ENCODE data around the gene MCU.

DNA sequence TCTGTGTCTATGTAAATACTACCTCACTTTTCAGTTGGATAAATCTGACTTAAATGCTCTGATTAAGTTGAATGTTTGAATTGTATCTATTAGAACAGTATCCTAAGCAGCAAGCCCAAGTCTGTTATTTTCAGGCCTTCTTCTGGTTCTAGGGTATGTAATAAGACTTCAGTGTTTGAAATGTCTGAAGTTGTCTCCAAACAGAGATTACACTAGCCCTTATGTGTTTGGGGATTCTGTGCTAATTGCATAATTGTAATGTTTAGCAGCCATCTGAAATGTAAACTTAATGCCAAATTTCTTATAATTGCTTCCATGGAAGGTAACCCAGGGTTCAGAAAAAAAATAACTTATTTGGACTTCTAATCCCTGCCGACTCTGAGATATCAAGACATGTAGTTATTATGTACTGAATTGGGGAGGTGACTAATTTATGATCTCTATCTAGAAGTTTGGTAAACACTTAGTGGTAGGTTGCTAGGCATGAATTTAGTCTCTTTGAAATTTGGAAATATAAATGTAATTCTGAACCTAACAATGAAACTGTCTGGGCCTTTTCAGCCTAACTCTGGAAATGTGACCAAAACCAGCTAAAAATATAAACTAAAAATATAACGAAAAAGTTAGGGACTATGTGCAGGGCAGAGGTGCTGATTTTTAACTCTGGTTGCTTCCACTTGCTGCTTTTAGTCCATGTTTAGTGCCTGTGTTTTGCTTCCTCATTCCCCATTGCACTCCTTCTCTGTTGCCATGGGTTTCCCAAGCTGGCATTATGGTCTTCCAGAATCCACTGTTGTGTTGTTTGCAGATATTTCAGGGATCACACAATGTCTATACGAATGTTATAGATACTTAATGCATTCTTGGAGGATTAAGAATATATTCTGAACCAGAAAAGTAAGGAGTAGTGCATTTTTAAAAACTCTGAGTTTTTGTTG, 54.8 kb downstream of the MCU start:
- TF ChIP-seq, protein P1, sequence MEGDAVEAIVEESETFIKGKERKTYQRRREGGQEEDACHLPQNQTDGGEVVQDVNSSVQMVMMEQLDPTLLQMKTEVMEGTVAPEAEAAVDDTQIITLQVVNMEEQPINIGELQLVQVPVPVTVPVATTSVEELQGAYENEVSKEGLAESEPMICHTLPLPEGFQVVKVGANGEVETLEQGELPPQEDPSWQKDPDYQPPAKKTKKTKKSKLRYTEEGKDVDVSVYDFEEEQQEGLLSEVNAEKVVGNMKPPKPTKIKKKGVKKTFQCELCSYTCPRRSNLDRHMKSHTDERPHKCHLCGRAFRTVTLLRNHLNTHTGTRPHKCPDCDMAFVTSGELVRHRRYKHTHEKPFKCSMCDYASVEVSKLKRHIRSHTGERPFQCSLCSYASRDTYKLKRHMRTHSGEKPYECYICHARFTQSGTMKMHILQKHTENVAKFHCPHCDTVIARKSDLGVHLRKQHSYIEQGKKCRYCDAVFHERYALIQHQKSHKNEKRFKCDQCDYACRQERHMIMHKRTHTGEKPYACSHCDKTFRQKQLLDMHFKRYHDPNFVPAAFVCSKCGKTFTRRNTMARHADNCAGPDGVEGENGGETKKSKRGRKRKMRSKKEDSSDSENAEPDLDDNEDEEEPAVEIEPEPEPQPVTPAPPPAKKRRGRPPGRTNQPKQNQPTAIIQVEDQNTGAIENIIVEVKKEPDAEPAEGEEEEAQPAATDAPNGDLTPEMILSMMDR (IDR thresholded peaks at IDR 0.05) = no peak
- no peak for TF ChIP-seq POLR2A (IDR thresholded peaks at IDR 0.05)
